IMR-90 (cell line): ENCODE results near the gene ERC2. TPM values are rescaled to one million over a fixed set of nuclear protein-coding genes. Genes with fewer than 3 reads are reported as not detected.

ENCODE experiments used
- ATAC-seq: fragments of 200-7000 bp; cut with Tn5 transposase; 2 replicates; pipeline ENCODE4 v1.9.1; 2020; ENCODE audit warnings: low read depth, mild to moderate bottlenecking, moderate library complexity
- BruUV-seq: library from RNA; stranded (reverse); fragments of 400-500 nt; replicated peaks from 2 replicates; lab custom pipeline; 2021; lab: Mats Ljungman, UMichigan
- CTCF ChIA-PET: fragments of 300-600 bp; formaldehyde crosslinking; extraction: SDS; loops from one replicate; lab custom pipeline; 2021; ENCODE audit warnings: antibody characterized with exemption; lab: Yijun Ruan, JAX
- POLR2A ChIA-PET: fragments of 300-600 bp; sonication (Branson Sonifier 250); formaldehyde crosslinking; loops from one replicate; lab custom pipeline; 2022; ENCODE audit warnings: antibody characterized with exemption; ENCODE audit not compliant: unreplicated experiment; lab: Charles Lee
- DNase-seq: peaks from one replicate; pipeline ENCODE4 v3.0.0; 2013
- H2AFZ ChIP-seq: replicated peaks from 2 replicates; pipeline ENCODE3; 2013; ENCODE audit warnings: low read length, mild to moderate bottlenecking; ENCODE audit not compliant: poor library complexity
- H2AK5ac ChIP-seq: 2 replicates; pipeline ENCODE4 v1.6.1; 2013; ENCODE audit warnings: low read depth, low read length, inconsistent platforms
- H2AK9ac ChIP-seq: replicated peaks from 2 replicates; pipeline ENCODE3; 2013; ENCODE audit warnings: mild to moderate bottlenecking, low read depth, low read length, moderate library complexity; ENCODE audit not compliant: poor library complexity
- H2BK120ac ChIP-seq: 2 replicates; pipeline ENCODE4 v1.6.1; 2013; ENCODE audit warnings: low read depth, low read length, inconsistent platforms
- H2BK15ac ChIP-seq: 3 replicates; pipeline ENCODE4 v1.6.1; 2013; ENCODE audit warnings: low read depth, low read length, inconsistent platforms
- H2BK20ac ChIP-seq: 2 replicates; pipeline ENCODE4 v1.6.1; 2013; ENCODE audit warnings: low read depth, mild to moderate bottlenecking, inconsistent platforms, low read length, moderate library complexity
- H2BK5ac ChIP-seq: 2 replicates; pipeline ENCODE4 v1.6.1; 2013; ENCODE audit warnings: mild to moderate bottlenecking, low read depth, low read length, inconsistent platforms; ENCODE audit not compliant: poor library complexity, severe bottlenecking
- H3K14ac ChIP-seq: replicated peaks from 2 replicates; pipeline ENCODE4 v1.6.1; 2013; ENCODE audit warnings: low read depth, low read length, inconsistent platforms
- H3K18ac ChIP-seq: 2 replicates; pipeline ENCODE4 v1.6.1; 2013; ENCODE audit warnings: low read depth, low read length, control low read depth
- H3K23ac ChIP-seq: 2 replicates; pipeline ENCODE4 v1.6.1; 2013; ENCODE audit warnings: low read depth, low read length, inconsistent platforms
- H3K27ac ChIP-seq: 2 replicates; pipeline ENCODE4 v1.5.1; 2013; ENCODE audit warnings: mild to moderate bottlenecking, control low read depth, low read length; ENCODE audit not compliant: insufficient read depth
- H3K27me3 ChIP-seq: 2 replicates; pipeline ENCODE4 v1.6.1; 2013; ENCODE audit warnings: low read length; ENCODE audit not compliant: control insufficient read depth, insufficient read depth
- H3K36me3 ChIP-seq: 2 replicates; pipeline ENCODE4 v1.6.1; 2013; ENCODE audit warnings: low read length, mixed read lengths; ENCODE audit not compliant: control insufficient read depth, insufficient read depth
- H3K4ac ChIP-seq: 2 replicates; pipeline ENCODE4 v1.6.1; 2013; ENCODE audit warnings: low read depth, low read length, inconsistent platforms
- H3K4me1 ChIP-seq: 2 replicates; pipeline ENCODE4 v1.6.1; 2013; ENCODE audit warnings: low read length, mixed read lengths; ENCODE audit not compliant: control insufficient read depth, insufficient read depth
- H3K4me2 ChIP-seq: 2 replicates; pipeline ENCODE4 v1.6.1; 2013; ENCODE audit warnings: low read depth, mild to moderate bottlenecking, control low read depth, low read length, moderate library complexity
- H3K4me3 ChIP-seq: 2 replicates; pipeline ENCODE4 v1.5.1; 2013; ENCODE audit warnings: low read depth, mild to moderate bottlenecking, control low read depth, low read length, moderate library complexity; ENCODE audit not compliant: insufficient read depth
- H3K56ac ChIP-seq: 2 replicates; pipeline ENCODE4 v1.6.1; 2013; ENCODE audit warnings: low read length, inconsistent platforms; ENCODE audit not compliant: insufficient read depth; ENCODE audit errors: extremely low read depth
- H3K79me1 ChIP-seq, 2 experiments: 2 replicates each; pipeline ENCODE4 v1.6.1; 2013; ENCODE audit warnings: low read length in 2 of 2, inconsistent platforms in 1 of 2, low read depth in 1 of 2
- H3K9ac ChIP-seq: 2 replicates; pipeline ENCODE4 v1.6.1; 2013; ENCODE audit warnings: low read depth, low read length, control low read depth
- H3K9me1 ChIP-seq: 2 replicates; pipeline ENCODE4 v1.6.1; 2013; ENCODE audit warnings: low read length, inconsistent platforms; ENCODE audit not compliant: insufficient read depth
- H3K9me3 ChIP-seq: 2 replicates; pipeline ENCODE4 v1.6.1; 2013; ENCODE audit warnings: low read length; ENCODE audit not compliant: control insufficient read depth, insufficient read depth
- H4K20me1 ChIP-seq: 2 replicates; pipeline ENCODE4 v1.6.1; 2013; ENCODE audit warnings: low read length, inconsistent platforms; ENCODE audit not compliant: insufficient read depth
- H4K5ac ChIP-seq: 2 replicates; pipeline ENCODE4 v1.6.1; 2013; ENCODE audit warnings: mild to moderate bottlenecking, low read depth, low read length, control low read depth
- H4K8ac ChIP-seq, 2 experiments: 2 replicates each; pipeline ENCODE4 v1.6.1; 2013; ENCODE audit warnings: low read depth in 2 of 2, low read length in 2 of 2, control low read depth in 1 of 2, inconsistent platforms in 1 of 2
- H4K91ac ChIP-seq: 2 replicates; pipeline ENCODE4 v1.6.1; 2013; ENCODE audit warnings: low read depth, low read length, inconsistent platforms; ENCODE audit not compliant: insufficient read depth
- CHD1 ChIP-seq: IDR thresholded peaks from 2 replicates; pipeline ENCODE4 v1.6.1; 2012; ENCODE audit warnings: low read depth, low read length, improper control_type of control experiment
- MAZ ChIP-seq: IDR thresholded peaks from 2 replicates; pipeline ENCODE4 v1.6.1; 2012; ENCODE audit warnings: low read depth, mild to moderate bottlenecking, low read length, improper control_type of control experiment, moderate library complexity, borderline replicate concordance
- dilution Hi-C: fragments of 300-500 bp; cut with HindIII; formaldehyde crosslinking; loops from one replicate; pipeline ENCODE4 v1.14.3; 2018; ENCODE audit warnings: low sequenced_read_pairs; ENCODE audit not compliant: unreplicated experiment
- in situ Hi-C: fragments of 300-500 bp; cut with MboI; formaldehyde crosslinking; loops from 3 replicates; pipeline ENCODE4 v1.14.3; 2019; ENCODE audit warnings: low sequenced_read_pairs, inconsistent platforms, mixed read lengths
- intact Hi-C: fragments of 100-400 bp; cut with micrococcal nuclease; formaldehyde crosslinking; loops from 2 replicates; pipeline ENCODE4 v1.10.0; 2022
- polyA plus RNA-seq, 3 experiments: library from polyadenylated mRNA; depleted of rRNA; stranded (reverse); fragments of >200 nt; gene quantifications; 2 replicates each; pipeline ENCODE4 v1.2.3, GENCODE V29; 2012; ENCODE audit warnings: low replicate concordance in 1 of 3
- total RNA-seq: library from RNA; depleted of rRNA; stranded (reverse); fragments of >200 nt; gene quantifications from 2 replicates; pipeline ENCODE4 v1.2.3, GENCODE V29; 2012

ERC2 gene
- total and polyA plus RNA-seq, 2 of the 4 experiments (the other 2 are of a cell fraction) = 0.17 to 0.18 TPM

GRCh38 chr3:55724407-55724784 lies 743.9 kb downstream of the ERC2 start:
- 0 out of 4 replicates have a peak, but pooled peaks cover 0 to 4% of the 10 kb centered on the region in 2 experiments for H3K79me1 ChIP-seq
- no peak overlapping the region for H2BK5ac ChIP-seq
- ATAC-seq (no peak), DNase-seq (no peak)
- no peak overlapping the region for H4K5ac ChIP-seq
- H3K27ac ChIP-seq = no peak overlapping the region
- ChIA-PET CTCF (no interaction called here), POLR2A (no interaction called here)
- H3K18ac ChIP-seq = 0 out of 2 replicates have a peak overlapping the region, but pooled peaks have one; percentile 35
- dilution Hi-C loops (no loop called here), in situ Hi-C loops (loop anchor here (5.0 to 10.0 kb wide), 5 partner anchors 237 to 1300 kb away; partner anchors contain the start of gene WNT5A), intact Hi-C loops (loop anchor here (2.0 to 5.0 kb wide), 3 partner anchors 16 to 217 kb away; no protein-coding TSS in a partner anchor)
- no peak overlapping the region for H4K91ac ChIP-seq
- no peaks in the 10 kb centered on the region for H4K20me1 ChIP-seq
- H3K9me3 ChIP-seq = no peaks in the 10 kb centered on the region
- H2BK20ac ChIP-seq = no peak overlapping the region
- peaks cover 6% of the 10 kb centered on the region for H3K4me1 ChIP-seq
- no peak overlapping the region for H3K4me3 ChIP-seq
- no peaks in the 10 kb centered on the region for H3K9me1 ChIP-seq
- H2AK9ac ChIP-seq = no peak overlapping the region
- H3K23ac ChIP-seq = no peak overlapping the region
- no peak overlapping the region for H3K56ac ChIP-seq
- H2BK120ac ChIP-seq = no peak overlapping the region
- BruUV-seq = no TSS peak
- no peak overlapping the region for H2AK5ac ChIP-seq
- no peaks in the 10 kb centered on the region for H3K36me3 ChIP-seq
- H4K8ac ChIP-seq = no peak overlapping the region
- no peak overlapping the region for H2BK15ac ChIP-seq
- H3K27me3 ChIP-seq = peaks cover 6% of the 10 kb centered on the region; the same call in 1 of the 2 replicates
- H3K4ac ChIP-seq = no peak overlapping the region
- no peak for TF ChIP-seq MAZ
- no peak for TF ChIP-seq CHD1
- H3K9ac ChIP-seq = no peak overlapping the region
- no peak overlapping the region for H3K14ac ChIP-seq
- no peak overlapping the region for H3K4me2 ChIP-seq
- no peak overlapping the region for H2AFZ ChIP-seq
